SH-SY5Y (cell line): ENCODE data around the gene EDC3.
A peak's percentile ranks its signal among the peaks of the same experiment; 100 is the strongest.

Source experiments
- GATA2 ChIP-seq: IDR thresholded peaks from 2 replicates; pipeline ENCODE4 v1.6.1; 2011; ENCODE audit warnings: mild to moderate bottlenecking, low read depth, low read length
- GATA3 ChIP-seq: IDR thresholded peaks from 2 replicates; pipeline ENCODE4 v1.6.1; 2011; ENCODE audit warnings: low read depth, mild to moderate bottlenecking, low read length, moderate library complexity

Gene EDC3

GRCh38 chr15:74625693-74626092 lies 70.1 kb downstream of the EDC3 start:
- TF ChIP-seq GATA2 (no peak), GATA3 (no peak)

GRCh38 chr15:74624020-74624602 lies 71.7 kb downstream of the EDC3 start:
- TF ChIP-seq GATA2 (no peak), GATA3 (no peak)

- no peak for TF ChIP-seq GATA2
- no peak for TF ChIP-seq GATA3
These were observed 73.1 kb downstream of the EDC3 start for GRCh38 chr15:74622758-74623157.

- no peak for TF ChIP-seq GATA3
- no peak for TF ChIP-seq GATA2
These were observed 73.9 kb downstream of the EDC3 start for GRCh38 chr15:74621936-74622335.

- TF ChIP-seq GATA3 (no peak), GATA2 (no peak)
These were observed 74.3 kb downstream of the EDC3 start for GRCh38 chr15:74621546-74621920.

- no peak for TF ChIP-seq GATA3
- TF ChIP-seq GATA2 = no peak
These were observed 74.9 kb downstream of the EDC3 start for GRCh38 chr15:74620636-74621545.

- no peak for TF ChIP-seq GATA3
- TF ChIP-seq GATA2 = no peak
These were observed 75.7 kb downstream of the EDC3 start for GRCh38 chr15:74619916-74620635.

GRCh38 chr15:74618841-74619596 lies 76.8 kb downstream of the EDC3 start:
- no peak for TF ChIP-seq GATA3
- no peak for TF ChIP-seq GATA2

- TF ChIP-seq GATA3 = no peak
- TF ChIP-seq GATA2 = peak; percentile 56; the same call in 1 of the 2 replicates
These were observed 78.8 kb downstream of the EDC3 start for GRCh38 chr15:74616996-74617395.

GRCh38 chr15:74616366-74616939 lies 79.4 kb downstream of the EDC3 start:
- no peak for TF ChIP-seq GATA3
- TF ChIP-seq GATA2 = no peak

GRCh38 chr15:74615508-74616365 lies 80.1 kb downstream of the EDC3 start, which contains the start of gene CLK3:
Gene CLK3, plus strand, starts transcription at chr15:74615836. Its CDS starts 3,361 bp downstream, at chr15:74619197.
- TF ChIP-seq GATA2 (no peak), GATA3 (no peak)

- TF ChIP-seq GATA2 = no peak
- no peak for TF ChIP-seq GATA3
These were observed 80.9 kb downstream of the EDC3 start for GRCh38 chr15:74614744-74615507.
